Measurements from ENCODE around the gene ADH1A.

DNA sequence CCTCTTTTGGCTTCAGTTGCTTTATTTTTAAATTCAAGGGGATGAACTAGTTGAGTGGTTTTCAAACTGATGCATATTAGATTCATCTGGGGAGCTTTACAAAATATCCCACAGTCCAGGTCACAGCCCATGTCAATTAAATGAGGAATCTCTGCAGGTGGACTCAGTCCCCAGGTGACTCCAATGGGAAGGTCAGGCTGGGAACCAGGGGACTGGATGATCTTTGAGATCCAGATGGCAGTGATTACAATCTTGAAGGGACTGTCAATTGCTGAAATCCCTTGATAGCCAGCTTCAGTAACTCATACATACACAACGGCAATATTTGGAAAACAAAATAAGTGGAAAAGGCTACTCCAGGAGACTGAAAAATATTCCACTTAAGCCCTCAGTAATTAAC is 23.4 kb upstream of the ADH1A start:
- TF ChIP-seq POLR2A (IDR thresholded peaks at IDR 0.05) = no peak
- TF ChIP-seq, protein P1, sequence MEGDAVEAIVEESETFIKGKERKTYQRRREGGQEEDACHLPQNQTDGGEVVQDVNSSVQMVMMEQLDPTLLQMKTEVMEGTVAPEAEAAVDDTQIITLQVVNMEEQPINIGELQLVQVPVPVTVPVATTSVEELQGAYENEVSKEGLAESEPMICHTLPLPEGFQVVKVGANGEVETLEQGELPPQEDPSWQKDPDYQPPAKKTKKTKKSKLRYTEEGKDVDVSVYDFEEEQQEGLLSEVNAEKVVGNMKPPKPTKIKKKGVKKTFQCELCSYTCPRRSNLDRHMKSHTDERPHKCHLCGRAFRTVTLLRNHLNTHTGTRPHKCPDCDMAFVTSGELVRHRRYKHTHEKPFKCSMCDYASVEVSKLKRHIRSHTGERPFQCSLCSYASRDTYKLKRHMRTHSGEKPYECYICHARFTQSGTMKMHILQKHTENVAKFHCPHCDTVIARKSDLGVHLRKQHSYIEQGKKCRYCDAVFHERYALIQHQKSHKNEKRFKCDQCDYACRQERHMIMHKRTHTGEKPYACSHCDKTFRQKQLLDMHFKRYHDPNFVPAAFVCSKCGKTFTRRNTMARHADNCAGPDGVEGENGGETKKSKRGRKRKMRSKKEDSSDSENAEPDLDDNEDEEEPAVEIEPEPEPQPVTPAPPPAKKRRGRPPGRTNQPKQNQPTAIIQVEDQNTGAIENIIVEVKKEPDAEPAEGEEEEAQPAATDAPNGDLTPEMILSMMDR (IDR thresholded peaks at IDR 0.05) = no peak
- no peak for TF ChIP-seq EP300 (IDR thresholded peaks at IDR 0.05)

Data from tibial nerve (tissue), 4 donors.